ENCODE data around the gene NFAT5. TPM values are rescaled to one million over a fixed set of nuclear protein-coding genes. Genes with fewer than 3 reads are reported as not detected.
A peak's percentile ranks its signal among the peaks of the same experiment; 100 is the strongest.

The NFAT5 gene
- total RNA-seq, 1 donor from 2014 or later, result 41.0 TPM

GRCh38 chr16:69644790-69645189 lies 79.0 kb downstream of the NFAT5 start:
- Mint-ChIP-seq H3K4me1 (ENCODE audit: low read depth) (peaks cover 7% of the 10 kb centered on the region), H3K27ac (ENCODE audit: unreplicated experiment) (no peak overlapping the region), H3K4me3 (ENCODE audit: unreplicated experiment) (no peak overlapping the region), H3K36me3 (ENCODE audit: low read depth) (peaks cover 10% of the 10 kb centered on the region), H3K27me3 (ENCODE audit: low read depth) (no peaks in the 10 kb centered on the region), H3K9me3 (ENCODE audit: low read depth) (no peaks in the 10 kb centered on the region)
- TF ChIP-seq CTCF (IDR thresholded peaks at IDR 0.05), result no peak
- no peak for DNase-seq (ENCODE audit: low spot score)

GRCh38 chr16:69647020-69647419 lies 81.3 kb downstream of the NFAT5 start:
- H3K9me3 Mint-ChIP-seq (ENCODE audit: low read depth), result no peaks in the 10 kb centered on the region
- peaks cover 4% of the 10 kb centered on the region for H3K4me1 Mint-ChIP-seq (ENCODE audit: low read depth)
- no peak overlapping the region for H3K4me3 Mint-ChIP-seq (ENCODE audit: unreplicated experiment)
- no peaks in the 10 kb centered on the region for H3K27me3 Mint-ChIP-seq (ENCODE audit: low read depth)
- no peak overlapping the region for H3K27ac Mint-ChIP-seq (ENCODE audit: unreplicated experiment)
- no peak for DNase-seq (ENCODE audit: low spot score)
- peaks cover 16% of the 10 kb centered on the region for H3K36me3 Mint-ChIP-seq (ENCODE audit: low read depth)
- TF ChIP-seq CTCF (IDR thresholded peaks at IDR 0.05), result no peak

- H3K9me3 Mint-ChIP-seq (ENCODE audit: low read depth), result no peaks in the 10 kb centered on the region
- no peaks in the 10 kb centered on the region for H3K27me3 Mint-ChIP-seq (ENCODE audit: low read depth)
- TF ChIP-seq CTCF (IDR thresholded peaks at IDR 0.05), result no peak
- DNase-seq (ENCODE audit: low spot score), result no peak
- no peak overlapping the region for H3K27ac Mint-ChIP-seq (ENCODE audit: unreplicated experiment)
- no peaks in the 10 kb centered on the region for H3K4me1 Mint-ChIP-seq (ENCODE audit: low read depth)
- H3K4me3 Mint-ChIP-seq (ENCODE audit: unreplicated experiment), result no peak overlapping the region
- H3K36me3 Mint-ChIP-seq (ENCODE audit: low read depth), result peaks cover 27% of the 10 kb centered on the region
Measured at GRCh38 chr16:69651217-69651616, 85.5 kb downstream of the NFAT5 start.

GRCh38 chr16:69654280-69654931 lies 88.6 kb downstream of the NFAT5 start:
- Mint-ChIP-seq H3K27me3 (ENCODE audit: low read depth) (no peaks in the 10 kb centered on the region), H3K9me3 (ENCODE audit: low read depth) (no peaks in the 10 kb centered on the region)

GRCh38 chr16:69660166-69660565 lies 94.4 kb downstream of the NFAT5 start:
- Mint-ChIP-seq H3K4me3 (ENCODE audit: unreplicated experiment) (no peak overlapping the region), H3K4me1 (ENCODE audit: low read depth) (no peaks in the 10 kb centered on the region), H3K9me3 (ENCODE audit: low read depth) (no peaks in the 10 kb centered on the region)

More at GRCh38 chr16:69654280-69654931, 88.6 kb downstream of the NFAT5 start:
- TF ChIP-seq CTCF (IDR thresholded peaks at IDR 0.05), result no peak
- H3K27ac Mint-ChIP-seq (ENCODE audit: unreplicated experiment), result peak overlapping the region; percentile 6
- no peaks in the 10 kb centered on the region for H3K4me1 Mint-ChIP-seq (ENCODE audit: low read depth)
- H3K36me3 Mint-ChIP-seq (ENCODE audit: low read depth), result peaks cover 24% of the 10 kb centered on the region
- no peak for DNase-seq (ENCODE audit: low spot score)
- no peak overlapping the region for H3K4me3 Mint-ChIP-seq (ENCODE audit: unreplicated experiment)

More at GRCh38 chr16:69660166-69660565, 94.4 kb downstream of the NFAT5 start:
- peaks cover 14% of the 10 kb centered on the region for H3K36me3 Mint-ChIP-seq (ENCODE audit: low read depth)
- no peaks in the 10 kb centered on the region for H3K27me3 Mint-ChIP-seq (ENCODE audit: low read depth)
- H3K27ac Mint-ChIP-seq (ENCODE audit: unreplicated experiment), result no peak overlapping the region
- DNase-seq (ENCODE audit: low spot score), result no peak
- TF ChIP-seq CTCF (IDR thresholded peaks at IDR 0.05), result no peak
